GM21390 (cell line): ENCODE results near the gene GJD4.

Experiments
- ATAC-seq: cut with Tn5 transposase; IDR thresholded peaks from one replicate; pipeline ENCODE4 v1.9.1; 2021; ENCODE audit not compliant: unreplicated experiment

Gene GJD4

DNA sequence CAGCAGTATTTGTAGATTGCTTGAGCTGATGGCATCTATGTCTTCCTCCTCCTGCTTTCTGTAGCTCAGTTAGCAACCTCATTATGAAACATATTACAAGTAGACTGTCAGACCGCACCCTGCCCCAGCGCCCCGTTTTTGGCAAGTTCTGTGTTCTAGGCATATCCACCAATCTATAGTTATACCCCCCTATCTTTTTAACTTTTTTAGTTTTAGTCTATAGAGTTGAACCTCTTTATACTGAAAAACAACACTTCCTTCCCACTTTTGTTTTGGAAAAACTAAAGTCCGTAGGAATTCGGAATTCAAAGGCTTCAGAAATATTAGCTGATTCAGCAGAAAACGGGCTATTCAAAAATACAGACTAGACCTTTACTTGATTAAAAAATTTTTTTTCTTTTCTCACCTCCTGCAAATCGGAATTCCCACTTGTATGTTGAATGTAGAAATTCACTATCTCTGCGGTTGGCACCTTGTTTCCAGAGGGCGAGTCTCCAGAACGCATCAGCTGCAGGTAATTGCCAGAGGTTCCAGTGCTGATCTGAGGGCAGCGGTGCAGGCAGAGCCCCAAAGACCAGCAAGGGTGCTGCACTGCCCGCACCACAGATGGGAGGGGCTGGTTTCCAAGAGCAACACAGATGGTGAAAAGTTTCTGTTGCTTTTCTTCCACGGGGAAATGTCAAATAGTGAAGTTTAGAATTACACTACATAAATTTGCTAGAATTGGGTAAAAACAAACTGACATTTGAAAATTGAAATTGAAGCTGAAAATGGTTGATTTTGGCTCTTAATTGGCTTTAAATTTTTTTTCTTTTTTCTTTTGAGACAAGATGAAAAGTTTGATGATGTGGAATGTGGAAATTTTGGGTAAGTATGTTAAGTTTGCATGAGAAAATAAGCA is 39.2 kb downstream of the GJD4 start:
- ATAC-seq, result no peak

DNA sequence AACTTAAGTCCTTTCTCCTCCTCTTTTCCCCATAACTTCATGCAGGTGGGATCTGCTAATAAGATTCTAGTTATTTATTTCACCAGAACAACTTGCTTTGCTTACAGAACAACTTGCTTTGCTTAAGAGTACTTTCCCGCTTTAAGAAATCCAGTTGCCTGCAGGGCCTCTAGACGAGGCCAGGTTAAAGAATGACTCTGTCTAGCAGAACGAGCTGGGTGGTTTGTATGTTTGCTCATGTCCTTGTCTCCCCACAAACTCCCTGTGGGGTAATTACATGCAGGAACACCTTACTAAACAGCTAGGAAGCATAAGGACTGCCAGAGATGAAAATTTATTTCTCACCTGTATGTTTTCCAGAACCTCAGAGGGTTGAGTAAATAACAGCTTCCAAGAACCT is 45.8 kb downstream of the GJD4 start:
- ATAC-seq, result no peak

DNA sequence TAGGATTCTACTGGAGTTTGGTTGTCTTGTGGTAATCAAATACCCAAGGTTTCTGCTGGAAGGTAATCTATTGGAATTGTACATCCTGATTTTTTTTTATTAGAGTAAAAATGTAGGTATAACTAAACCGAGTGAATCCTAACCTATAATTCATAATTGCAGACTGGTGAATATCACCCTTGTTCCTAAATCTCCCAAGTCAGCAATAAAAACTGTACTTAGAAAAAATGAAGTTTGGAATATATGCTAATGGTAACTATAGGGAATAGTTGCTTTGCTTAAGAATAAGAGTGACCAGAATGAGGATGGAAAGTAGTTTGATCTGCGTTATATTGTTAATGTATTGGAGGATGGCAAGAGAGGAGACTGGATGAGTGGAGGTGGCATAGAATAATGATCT is 47.7 kb downstream of the GJD4 start:
- no peak for ATAC-seq

DNA sequence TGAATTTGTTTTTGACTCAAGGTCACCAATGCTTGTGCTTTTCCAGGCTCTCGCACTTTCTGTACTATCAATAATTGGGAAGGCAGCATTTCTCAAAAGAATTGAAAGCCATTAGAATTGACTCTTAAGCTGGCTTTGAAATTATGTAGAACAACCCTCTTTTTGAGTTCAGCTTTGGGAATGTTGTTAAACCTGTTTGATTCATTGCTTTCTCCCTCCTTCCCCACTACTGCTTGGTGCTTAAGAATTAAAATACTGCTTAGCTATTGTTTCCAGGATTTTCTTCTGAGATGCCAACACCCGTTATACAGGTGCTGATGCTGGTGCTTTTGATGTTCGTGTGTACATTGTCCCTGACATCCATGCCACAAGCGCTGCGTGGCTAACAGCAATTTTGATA is 52.5 kb downstream of the GJD4 start:
- ATAC-seq, result no peak
